IMR-90 (cell line): ENCODE data around the gene PHEX. TPM values are rescaled to one million over a fixed set of nuclear protein-coding genes. Genes with fewer than 3 reads are reported as not detected.

Experiments
- ATAC-seq: fragments of 200-7000 bp; cut with Tn5 transposase; 2 replicates; pipeline ENCODE4 v1.9.1; 2020; ENCODE audit warnings: low read depth, mild to moderate bottlenecking, moderate library complexity
- BruUV-seq: library from RNA; stranded (reverse); fragments of 400-500 nt; replicated peaks from 2 replicates; lab custom pipeline; 2021; lab: Mats Ljungman, UMichigan
- CTCF ChIA-PET: fragments of 300-600 bp; formaldehyde crosslinking; extraction: SDS; loops from one replicate; lab custom pipeline; 2021; ENCODE audit warnings: antibody characterized with exemption; lab: Yijun Ruan, JAX
- POLR2A ChIA-PET: fragments of 300-600 bp; sonication (Branson Sonifier 250); formaldehyde crosslinking; loops from one replicate; lab custom pipeline; 2022; ENCODE audit warnings: antibody characterized with exemption; ENCODE audit not compliant: unreplicated experiment; lab: Charles Lee
- DNase-seq: peaks from one replicate; pipeline ENCODE4 v3.0.0; 2013
- H2AFZ ChIP-seq: replicated peaks from 2 replicates; pipeline ENCODE3; 2013; ENCODE audit warnings: low read length, mild to moderate bottlenecking; ENCODE audit not compliant: poor library complexity
- H2AK5ac ChIP-seq: 2 replicates; pipeline ENCODE4 v1.6.1; 2013; ENCODE audit warnings: low read depth, low read length, inconsistent platforms
- H2AK9ac ChIP-seq: replicated peaks from 2 replicates; pipeline ENCODE3; 2013; ENCODE audit warnings: mild to moderate bottlenecking, low read depth, low read length, moderate library complexity; ENCODE audit not compliant: poor library complexity
- H2BK120ac ChIP-seq: 2 replicates; pipeline ENCODE4 v1.6.1; 2013; ENCODE audit warnings: low read depth, low read length, inconsistent platforms
- H2BK15ac ChIP-seq: 3 replicates; pipeline ENCODE4 v1.6.1; 2013; ENCODE audit warnings: low read depth, low read length, inconsistent platforms
- H2BK20ac ChIP-seq: 2 replicates; pipeline ENCODE4 v1.6.1; 2013; ENCODE audit warnings: low read depth, mild to moderate bottlenecking, inconsistent platforms, low read length, moderate library complexity
- H2BK5ac ChIP-seq: 2 replicates; pipeline ENCODE4 v1.6.1; 2013; ENCODE audit warnings: mild to moderate bottlenecking, low read depth, low read length, inconsistent platforms; ENCODE audit not compliant: poor library complexity, severe bottlenecking
- H3K14ac ChIP-seq: replicated peaks from 2 replicates; pipeline ENCODE4 v1.6.1; 2013; ENCODE audit warnings: low read depth, low read length, inconsistent platforms
- H3K18ac ChIP-seq: 2 replicates; pipeline ENCODE4 v1.6.1; 2013; ENCODE audit warnings: low read depth, low read length, control low read depth
- H3K23ac ChIP-seq: 2 replicates; pipeline ENCODE4 v1.6.1; 2013; ENCODE audit warnings: low read depth, low read length, inconsistent platforms
- H3K27ac ChIP-seq: 2 replicates; pipeline ENCODE4 v1.5.1; 2013; ENCODE audit warnings: mild to moderate bottlenecking, control low read depth, low read length; ENCODE audit not compliant: insufficient read depth
- H3K27me3 ChIP-seq: 2 replicates; pipeline ENCODE4 v1.6.1; 2013; ENCODE audit warnings: low read length; ENCODE audit not compliant: control insufficient read depth, insufficient read depth
- H3K36me3 ChIP-seq: 2 replicates; pipeline ENCODE4 v1.6.1; 2013; ENCODE audit warnings: low read length, mixed read lengths; ENCODE audit not compliant: control insufficient read depth, insufficient read depth
- H3K4ac ChIP-seq: 2 replicates; pipeline ENCODE4 v1.6.1; 2013; ENCODE audit warnings: low read depth, low read length, inconsistent platforms
- H3K4me1 ChIP-seq: 2 replicates; pipeline ENCODE4 v1.6.1; 2013; ENCODE audit warnings: low read length, mixed read lengths; ENCODE audit not compliant: control insufficient read depth, insufficient read depth
- H3K4me2 ChIP-seq: 2 replicates; pipeline ENCODE4 v1.6.1; 2013; ENCODE audit warnings: low read depth, mild to moderate bottlenecking, control low read depth, low read length, moderate library complexity
- H3K4me3 ChIP-seq: 2 replicates; pipeline ENCODE4 v1.5.1; 2013; ENCODE audit warnings: low read depth, mild to moderate bottlenecking, control low read depth, low read length, moderate library complexity; ENCODE audit not compliant: insufficient read depth
- H3K56ac ChIP-seq: 2 replicates; pipeline ENCODE4 v1.6.1; 2013; ENCODE audit warnings: low read length, inconsistent platforms; ENCODE audit not compliant: insufficient read depth; ENCODE audit errors: extremely low read depth
- H3K79me1 ChIP-seq, 2 experiments: 2 replicates each; pipeline ENCODE4 v1.6.1; 2013; ENCODE audit warnings: low read length in 2 of 2, inconsistent platforms in 1 of 2, low read depth in 1 of 2
- H3K9ac ChIP-seq: 2 replicates; pipeline ENCODE4 v1.6.1; 2013; ENCODE audit warnings: low read depth, low read length, control low read depth
- H3K9me1 ChIP-seq: 2 replicates; pipeline ENCODE4 v1.6.1; 2013; ENCODE audit warnings: low read length, inconsistent platforms; ENCODE audit not compliant: insufficient read depth
- H3K9me3 ChIP-seq: 2 replicates; pipeline ENCODE4 v1.6.1; 2013; ENCODE audit warnings: low read length; ENCODE audit not compliant: control insufficient read depth, insufficient read depth
- H4K20me1 ChIP-seq: 2 replicates; pipeline ENCODE4 v1.6.1; 2013; ENCODE audit warnings: low read length, inconsistent platforms; ENCODE audit not compliant: insufficient read depth
- H4K5ac ChIP-seq: 2 replicates; pipeline ENCODE4 v1.6.1; 2013; ENCODE audit warnings: mild to moderate bottlenecking, low read depth, low read length, control low read depth
- H4K8ac ChIP-seq, 2 experiments: 2 replicates each; pipeline ENCODE4 v1.6.1; 2013; ENCODE audit warnings: low read depth in 2 of 2, low read length in 2 of 2, control low read depth in 1 of 2, inconsistent platforms in 1 of 2
- H4K91ac ChIP-seq: 2 replicates; pipeline ENCODE4 v1.6.1; 2013; ENCODE audit warnings: low read depth, low read length, inconsistent platforms; ENCODE audit not compliant: insufficient read depth
- BHLHE40 ChIP-seq: fragments of 150-350 bp; IDR thresholded peaks from 2 replicates; pipeline ENCODE4 v1.6.1; 2016; ENCODE audit warnings: mild to moderate bottlenecking, low read depth, low read length
- CEBPB ChIP-seq: IDR thresholded peaks from 2 replicates; pipeline ENCODE4 v1.6.1; 2012; ENCODE audit warnings: low read depth, low read length, improper control_type of control experiment
- CHD1 ChIP-seq: IDR thresholded peaks from 2 replicates; pipeline ENCODE4 v1.6.1; 2012; ENCODE audit warnings: low read depth, low read length, improper control_type of control experiment
- CTCF ChIP-seq: conservative IDR thresholded peaks from 2 replicates; pipeline ENCODE4 v1.5.1; 2012; ENCODE audit warnings: mild to moderate bottlenecking, low read depth, low read length, improper control_type of control experiment
- ELK1 ChIP-seq: fragments of 150-350 bp; IDR thresholded peaks from 2 replicates; pipeline ENCODE4 v1.6.1; 2016; ENCODE audit warnings: low read depth, mild to moderate bottlenecking, low read length, moderate library complexity, borderline replicate concordance
- FOS ChIP-seq: fragments of 150-350 bp; IDR thresholded peaks from 2 replicates; pipeline ENCODE4 v1.6.1; 2016; ENCODE audit warnings: low read depth, low read length
- MAFK ChIP-seq: IDR thresholded peaks from 2 replicates; pipeline ENCODE4 v1.6.1; 2012; ENCODE audit warnings: low read depth, low read length, improper control_type of control experiment
- MAZ ChIP-seq: IDR thresholded peaks from 2 replicates; pipeline ENCODE4 v1.6.1; 2012; ENCODE audit warnings: low read depth, mild to moderate bottlenecking, low read length, improper control_type of control experiment, moderate library complexity, borderline replicate concordance
- MXI1 ChIP-seq: IDR thresholded peaks from 2 replicates; pipeline ENCODE4 v1.6.1; 2012; ENCODE audit warnings: low read depth, mild to moderate bottlenecking, low read length, moderate library complexity, borderline replicate concordance
- NFE2L2 ChIP-seq: fragments of 150-350 bp; IDR thresholded peaks from 2 replicates; pipeline ENCODE4 v1.6.1; 2016; ENCODE audit warnings: low read depth, mild to moderate bottlenecking, low read length
- POLR2A ChIP-seq: IDR thresholded peaks from 2 replicates; pipeline ENCODE4 v1.6.1; 2012; ENCODE audit warnings: mild to moderate bottlenecking, low read depth, low read length
- RAD21 ChIP-seq: IDR thresholded peaks from 2 replicates; pipeline ENCODE4 v1.6.1; 2012; ENCODE audit warnings: low read length, improper control_type of control experiment
- RCOR1 ChIP-seq: IDR thresholded peaks from 2 replicates; pipeline ENCODE4 v1.6.1; 2012; ENCODE audit warnings: mild to moderate bottlenecking, low read length, improper control_type of control experiment; ENCODE audit not compliant: insufficient replicate concordance
- RFX5 ChIP-seq: IDR thresholded peaks from 2 replicates; pipeline ENCODE4 v1.8.0; 2012; ENCODE audit warnings: low read depth, mild to moderate bottlenecking, low read length, moderate library complexity
- SMC3 ChIP-seq: fragments of 150-350 bp; IDR thresholded peaks from 2 replicates; pipeline ENCODE4 v1.6.1; 2016; ENCODE audit warnings: low read depth, mild to moderate bottlenecking, antibody characterized with exemption, low read length, moderate library complexity
- USF2 ChIP-seq: fragments of 150-350 bp; IDR thresholded peaks from 2 replicates; pipeline ENCODE4 v1.6.1; 2017; ENCODE audit warnings: mild to moderate bottlenecking, antibody characterized with exemption, low read length, low read depth
- WGBS, 2 experiments: methylation state at CpG; one replicate each; pipeline versions ENCODE4 v1.1.5 to v1.1.7; 2013; ENCODE audit warnings: missing lambda C conversion rate in 2 of 2; ENCODE audit not compliant: insufficient read length in 1 of 2; ENCODE audit errors: extremely low coverage in 2 of 2; 5-methylcytosine and 5-hydroxymethylcytosine counted together
- dilution Hi-C: fragments of 300-500 bp; cut with HindIII; formaldehyde crosslinking; loops from one replicate; pipeline ENCODE4 v1.14.3; 2018; ENCODE audit warnings: low sequenced_read_pairs; ENCODE audit not compliant: unreplicated experiment
- in situ Hi-C: fragments of 300-500 bp; cut with MboI; formaldehyde crosslinking; loops from 3 replicates; pipeline ENCODE4 v1.14.3; 2019; ENCODE audit warnings: low sequenced_read_pairs, inconsistent platforms, mixed read lengths
- intact Hi-C: fragments of 100-400 bp; cut with micrococcal nuclease; formaldehyde crosslinking; loops from 2 replicates; pipeline ENCODE4 v1.10.0; 2022
- polyA plus RNA-seq, 3 experiments: library from polyadenylated mRNA; depleted of rRNA; stranded (reverse); fragments of >200 nt; gene quantifications; 2 replicates each; pipeline ENCODE4 v1.2.3, GENCODE V29; 2012; ENCODE audit warnings: low replicate concordance in 1 of 3
- total RNA-seq: library from RNA; depleted of rRNA; stranded (reverse); fragments of >200 nt; gene quantifications from 2 replicates; pipeline ENCODE4 v1.2.3, GENCODE V29; 2012

PHEX gene
- total and polyA plus RNA-seq, 2 of the 4 experiments (the other 2 are of a cell fraction), result 0.10 to 0.18 TPM

GRCh38 chrX:22021751-22022324 lies 10.3 kb upstream of the PHEX start:
- H4K5ac ChIP-seq, result no peak overlapping the region
- no peak overlapping the region for H3K23ac ChIP-seq
- no peak overlapping the region for H4K8ac ChIP-seq
- WGBS, 2 experiments, result 86% methylated on average over 1 of the region's 10 CpGs; no CpG with 5 or more reads in 1 of the 2 experiments
- intact Hi-C loops, result no loop called here
- no peak overlapping the region for H3K9ac ChIP-seq
- H3K9me3 ChIP-seq, result no peaks in the 10 kb centered on the region
- no peak overlapping the region for H3K14ac ChIP-seq
- no peak overlapping the region for H2BK5ac ChIP-seq
- no peaks in the 10 kb centered on the region for H3K4me1 ChIP-seq
- H3K36me3 ChIP-seq, result no peaks in the 10 kb centered on the region
- H3K56ac ChIP-seq, result no peak overlapping the region
- no peak overlapping the region for H3K27ac ChIP-seq
- in situ Hi-C loops, result no loop called here
- BruUV-seq, result no TSS peak
- H3K18ac ChIP-seq, result no peak overlapping the region
- ATAC-seq, result no peak
- TF ChIP-seq BHLHE40 (no peak), USF2 (no peak), CEBPB (no peak), MAZ (no peak), SMC3 (no peak), RCOR1 (no peak), MXI1 (no peak), RAD21 (no peak), CTCF (no peak), CHD1 (no peak), POLR2A (no peak), RFX5 (no peak), FOS (no peak), MAFK (no peak), ELK1 (no peak), NFE2L2 (no peak)
- no peak overlapping the region for H3K4ac ChIP-seq
- no peak for DNase-seq
- ChIA-PET POLR2A (no interaction called here), CTCF (interaction anchor here (2.0 kb wide), 1 partner anchor 37 kb away, joined by 6 read pairs; no protein-coding TSS in a partner anchor)
- dilution Hi-C loops, result no loop called here
- H3K27me3 ChIP-seq, result no peaks in the 10 kb centered on the region; the same call in 1 of the 2 replicates
- H4K91ac ChIP-seq, result no peak overlapping the region
- no peaks in the 10 kb centered on the region for H3K79me1 ChIP-seq
- no peak overlapping the region for H3K4me3 ChIP-seq
- no peaks in the 10 kb centered on the region for H3K9me1 ChIP-seq
- no peak overlapping the region for H2AK9ac ChIP-seq
- no peak overlapping the region for H2BK20ac ChIP-seq
- H4K20me1 ChIP-seq, result no peaks in the 10 kb centered on the region
- H2AK5ac ChIP-seq, result no peak overlapping the region
- no peak overlapping the region for H2BK120ac ChIP-seq
- H2AFZ ChIP-seq, result no peak overlapping the region
- H2BK15ac ChIP-seq, result no peak overlapping the region
- no peak overlapping the region for H3K4me2 ChIP-seq
